ENCODE measurements around the gene ISCU.

- no peak for TF ChIP-seq CTCF (IDR thresholded peaks at IDR 0.05; ENCODE audit: low read depth, low read length)
- TF ChIP-seq EZH2phosphoT487 (IDR thresholded peaks at IDR 0.05; ENCODE audit: low read depth), result no peak
Observed at GRCh38 chr12:108538146-108538545, 24.2 kb upstream of the ISCU start.

All from OCI-LY3 (cell line).